K562 (cell line): ENCODE data around the gene LINC00632. TPM values are rescaled to one million over a fixed set of nuclear protein-coding genes. Genes with fewer than 3 reads are reported as not detected.
A peak's percentile ranks its signal among the peaks of the same experiment; 100 is the strongest.

Experiments used
- ATAC-seq: fragments of 200-7000 bp; cut with Tn5 transposase; 3 replicates; pipeline ENCODE4 v1.9.1; 2020; ENCODE audit warnings: moderate library complexity
- BruUV-seq: library from RNA; stranded (reverse); fragments of 400-500 nt; replicated peaks from 2 replicates; lab custom pipeline; 2021; lab: Mats Ljungman, UMichigan
- CTCF ChIA-PET: fragments of 300-600 bp; formaldehyde crosslinking; extraction: SDS; loops from one replicate; lab custom pipeline; 2021; ENCODE audit warnings: low intra/inter-chr PET ratio; lab: Yijun Ruan, JAX
- POLR2A ChIA-PET: fragments of 300-600, 350-650 bp; sonication (Branson Sonifier 250); formaldehyde crosslinking; extraction: SDS; loops from one replicate; lab custom pipeline; 2021; ENCODE audit warnings: antibody characterized with exemption, inconsistent platforms; lab: Yijun Ruan, JAX
- DNase-seq, 4 experiments: peaks; one replicate each; pipeline versions ENCODE4 v3.0.0 to v3.0.0-alpha.2; 2011 to 2018; ENCODE audit warnings: low spot score in 3 of 4, mixed read lengths in 3 of 4; ENCODE audit errors: extremely low read depth in 1 of 4
- FAIRE-seq: peaks from 2 replicates; lab custom pipeline; 2011; peaks lifted over from hg19 to GRCh38; lab: Jason Lieb, UNC
- H2AFZ ChIP-seq: 2 replicates; pipeline ENCODE4 v1.6.0; 2011; ENCODE audit warnings: low read depth, low read length, control low read depth, inconsistent platforms
- H3K27ac ChIP-seq: fragments of 200-600 bp; 3 replicates; pipeline ENCODE4 v1.8.0; 2011; ENCODE audit warnings: low read depth, mild to moderate bottlenecking, control low read depth, inconsistent platforms, low read length, moderate library complexity, mixed read lengths; ENCODE audit errors: extremely low read depth
- H3K27me3 ChIP-seq, 2 experiments: fragments of 300-600 bp in 1 of 2; 2 replicates in 1 of 2; 3 replicates in 1 of 2; pipeline versions ENCODE4 v1.6.0 to v1.8.0; 2011; ENCODE audit warnings: inconsistent platforms in 2 of 2, low read length in 2 of 2, mild to moderate bottlenecking in 1 of 2, mixed read lengths in 1 of 2, moderate library complexity in 1 of 2; ENCODE audit not compliant: control insufficient read depth in 2 of 2, insufficient read depth in 2 of 2
- H3K36me3 ChIP-seq: fragments of 300-600 bp; 3 replicates; pipeline ENCODE4 v1.8.0; 2011; ENCODE audit warnings: mild to moderate bottlenecking, low read length, inconsistent platforms; ENCODE audit not compliant: control insufficient read depth, insufficient read depth
- H3K4me1 ChIP-seq, 2 experiments: fragments of 200-600 bp in 1 of 2; replicated peaks in 1 of 2; 2 replicates in 1 of 2; 3 replicates in 1 of 2; pipeline versions ENCODE4 v1.5.1 to v1.8.0; 2011; ENCODE audit warnings: inconsistent platforms in 2 of 2, low read length in 2 of 2, mild to moderate bottlenecking in 1 of 2, mixed read lengths in 1 of 2, moderate library complexity in 1 of 2; ENCODE audit not compliant: control insufficient read depth in 2 of 2, insufficient read depth in 2 of 2
- H3K4me2 ChIP-seq: 2 replicates; pipeline ENCODE4 v1.6.1; 2011; ENCODE audit warnings: low read length, control low read depth, inconsistent platforms, mixed read lengths; ENCODE audit not compliant: insufficient read depth
- H3K4me3 ChIP-seq: fragments of 200-600 bp; sonication (generic), shearing (Covaris generic); 2 replicates; pipeline ENCODE4 v1.5.1; 2016; ENCODE audit warnings: control low read depth, inconsistent platforms
- H3K79me2 ChIP-seq: fragments of 200-600 bp; 3 replicates; pipeline ENCODE4 v1.8.0; 2011; ENCODE audit warnings: low read length, inconsistent platforms; ENCODE audit not compliant: control insufficient read depth, insufficient read depth
- H3K9ac ChIP-seq, 2 experiments: 2 replicates each; pipeline versions ENCODE4 v1.6.0 to v1.6.1; 2011; ENCODE audit warnings: low read depth in 2 of 2, low read length in 2 of 2, control low read depth in 1 of 2, inconsistent platforms in 1 of 2, mild to moderate bottlenecking in 1 of 2, mixed read lengths in 1 of 2; ENCODE audit not compliant: insufficient read depth in 1 of 2
- H3K9me1 ChIP-seq: one replicate; pipeline ENCODE4 v1.6.0; 2011; ENCODE audit warnings: inconsistent platforms, mild to moderate bottlenecking, low read length, moderate library complexity; ENCODE audit not compliant: control insufficient read depth, insufficient read depth
- H3K9me3 ChIP-seq: replicated peaks from 2 replicates; pipeline ENCODE4 v1.5.1; 2011; ENCODE audit warnings: low read depth, low read length, inconsistent platforms; ENCODE audit not compliant: control insufficient read depth, insufficient read depth
- H4K20me1 ChIP-seq: replicated peaks from 2 replicates; pipeline ENCODE4 v1.6.1; 2011; ENCODE audit warnings: low read length, inconsistent platforms, mixed read lengths; ENCODE audit not compliant: control insufficient read depth, insufficient read depth
- BCL6 ChIP-seq: fragments of 250-450 bp; sonication (Bioruptor Pico); IDR thresholded peaks from 2 replicates; pipeline ENCODE4 v1.4.0; 2020
- FOXA1 ChIP-seq: fragments of 450-650 bp; IDR thresholded peaks from 2 replicates; pipeline ENCODE4 v1.6.1; 2016; ENCODE audit warnings: mild to moderate bottlenecking, borderline replicate concordance
- JUND ChIP-seq, 2 experiments: IDR thresholded peaks; 2 replicates in 1 of 2; 3 replicates in 1 of 2; pipeline ENCODE4 v1.6.1; 2011; ENCODE audit warnings: borderline replicate concordance in 2 of 2, low read depth in 2 of 2, low read length in 2 of 2, improper control_type of control experiment in 1 of 2, missing biosample characterization in 1 of 2, missing genetic modification characterization in 1 of 2, missing genetic modification reagents in 1 of 2
- MYC ChIP-seq, 2 experiments: fragments of 250-450 bp in 1 of 2; sonication (Bioruptor Pico) in 1 of 2; IDR thresholded peaks; 2 replicates each; pipeline versions ENCODE4 v1.5.1 to v1.6.1; 2012 to 2021; ENCODE audit warnings: low read depth in 2 of 2, borderline replicate concordance in 1 of 2, improper control_type of control experiment in 1 of 2, low read length in 1 of 2, mild to moderate bottlenecking in 1 of 2, moderate library complexity in 1 of 2
- NFIC ChIP-seq: fragments of 450-650 bp; IDR thresholded peaks from 2 replicates; pipeline ENCODE4 v1.6.1; 2017; ENCODE audit warnings: mild to moderate bottlenecking, inconsistent platforms
- NRF1 ChIP-seq, 2 experiments: fragments of 450-650 bp; IDR thresholded peaks in 1 of 2; conservative IDR thresholded peaks in 1 of 2; 2 replicates each; pipeline ENCODE4 v1.6.1; 2014; ENCODE audit warnings: mild to moderate bottlenecking in 2 of 2
- SAP30 ChIP-seq: fragments of 200-600 bp; sonication (generic); IDR thresholded peaks from 2 replicates; pipeline ENCODE4 v1.6.1; 2012; ENCODE audit warnings: borderline replicate concordance, low read depth, mild to moderate bottlenecking, moderate library complexity, low read length, control low read depth, inconsistent platforms; ENCODE audit not compliant: insufficient read depth, poor library complexity, severe bottlenecking
- SNRNP70 ChIP-seq: fragments of 200-400 bp; formaldehyde crosslinking; optimal IDR thresholded peaks from 2 replicates; pipeline ENCODE3; 2017; ENCODE audit warnings: low read depth, low read length
- TAF9B ChIP-seq: fragments of 450-650 bp; IDR thresholded peaks from 2 replicates; pipeline ENCODE4 v1.6.1; 2018; ENCODE audit warnings: mild to moderate bottlenecking; ENCODE audit not compliant: partially characterized antibody
- ZNF384 ChIP-seq: IDR thresholded peaks from 2 replicates; pipeline ENCODE4 v1.6.1; 2012; ENCODE audit warnings: low read depth, low read length, improper control_type of control experiment
- WGBS: fragments of 100-300 bp; shearing (Covaris generic); methylation state at CpG from one replicate; pipeline ENCODE4 v1.1.6; 2016; ENCODE audit warnings: low coverage, mixed read lengths; ENCODE audit not compliant: insufficient coverage; ENCODE audit errors: missing lambda C conversion rate; 5-methylcytosine and 5-hydroxymethylcytosine counted together
- in situ Hi-C: fragments of 300-500 bp; cut with MboI; formaldehyde crosslinking; loops from 4 replicates; pipeline ENCODE4 v1.15.0; 2018; ENCODE audit warnings: inconsistent platforms, mixed read lengths
- intact Hi-C: fragments of 100-400 bp; cut with micrococcal nuclease; formaldehyde crosslinking; loops from 2 replicates; pipeline ENCODE4 v1.14.2; 2022
- polyA plus RNA-seq, 8 experiments: library from polyadenylated mRNA; depleted of rRNA in 4 of 8; stranded (reverse) in 5 of 8; unstranded in 3 of 8; fragments of >200 nt; fragmentation: Nextera tagmentation in 2 of 8; fragmentation: Illumina TruSeq in 1 of 8; extraction: Ambion mirVana in 2 of 8; extraction: Trizol in 1 of 8; gene quantifications; 2 replicates each; pipeline versions ENCODE4 v1.2.1 to v1.2.3, GENCODE V29; 2011 to 2014; ENCODE audit warnings: inconsistent platforms in 1 of 8, missing spikeins in 1 of 8
- total RNA-seq, 7 experiments: library from RNA; depleted of rRNA in 6 of 7; stranded (reverse); fragments of >200 nt in 6 of 7; fragmentation: Illumina TruSeq in 2 of 7; extraction: Trizol in 2 of 7; gene quantifications; 2 replicates each; pipeline versions ENCODE4 v1.2.1 to v1.2.3, GENCODE V29; 2011 to 2021; ENCODE audit warnings: low replicate concordance in 1 of 7
- TF ChIP-seq, protein P1 (sequence below), 3 experiments: fragments of 200-800 bp in 1 of 3; sonication (Bioruptor generic) in 1 of 3; sonication (generic) in 1 of 3; formaldehyde crosslinking in 1 of 3; IDR thresholded peaks; 2 replicates each; pipeline versions ENCODE4 v1.6.1 to v1.8.0; 2016 to 2022; ENCODE audit warnings: mild to moderate bottlenecking in 2 of 3, missing compliant biosample characterization in 2 of 3, missing genetic modification characterization in 2 of 3, missing genetic modification reagents in 1 of 3
- TF ChIP-seq, protein P2 (sequence below): sonication (generic); formaldehyde crosslinking; IDR thresholded peaks from 2 replicates; pipeline ENCODE4 v1.8.0; 2022; ENCODE audit warnings: missing genetic modification reagents, mild to moderate bottlenecking, borderline replicate concordance
- TF ChIP-seq, protein P3 (sequence below), 2 experiments: IDR thresholded peaks in 1 of 2; conservative IDR thresholded peaks in 1 of 2; 2 replicates each; pipeline ENCODE4 v1.6.1; 2016; ENCODE audit warnings: low read depth in 2 of 2, mild to moderate bottlenecking in 1 of 2, missing compliant biosample characterization in 1 of 2, missing genetic modification characterization in 1 of 2, moderate library complexity in 1 of 2

The LINC00632 gene
- total and polyA plus RNA-seq, 9 of the 15 experiments (the other 6 are each of a cell fraction or from before 2014, with no cell fraction given) = 0.06 to 0.20 TPM; not detected in 7

DNA sequence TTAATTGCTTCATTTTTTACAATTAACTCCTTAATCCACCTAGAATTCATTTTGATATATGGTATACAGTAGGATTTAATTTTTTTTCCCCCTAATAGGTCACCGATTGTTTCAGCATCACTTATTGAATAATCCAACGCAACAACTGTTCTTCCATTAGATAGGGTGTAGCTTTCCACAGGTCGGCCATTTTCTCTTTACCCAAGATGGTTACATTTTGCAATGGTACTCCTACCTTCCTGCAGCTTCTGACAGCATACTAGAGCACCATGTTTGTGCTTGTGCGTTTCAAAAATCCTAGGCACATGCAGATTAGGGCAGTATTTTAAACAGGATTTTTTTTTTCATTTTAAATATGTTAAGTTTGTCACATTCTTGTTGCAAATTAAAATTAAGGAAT lies 2.3 kb downstream of the LINC00632 start (continued):
- TF ChIP-seq, protein P1, sequence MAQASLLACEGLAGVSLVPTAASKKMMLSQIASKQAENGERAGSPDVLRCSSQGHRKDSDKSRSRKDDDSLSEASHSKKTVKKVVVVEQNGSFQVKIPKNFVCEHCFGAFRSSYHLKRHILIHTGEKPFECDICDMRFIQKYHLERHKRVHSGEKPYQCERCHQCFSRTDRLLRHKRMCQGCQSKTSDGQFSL (CRISPR knock-in tag; IDR thresholded peaks at IDR 0.05) = no peak
- TF ChIP-seq, protein P1 (tag; IDR thresholded peaks at IDR 0.05) = no peak
- TF ChIP-seq JUND (IDR thresholded peaks at IDR 0.05; ENCODE audit: borderline replicate concordance, low read depth, low read length) (no peak), JUND (tag; IDR thresholded peaks at IDR 0.05; ENCODE audit: borderline replicate concordance, low read depth, low read length) (no peak), SNRNP70 (no peak), NFIC (no peak), BCL6 (CRISPR knock-in tag) (no peak)

GRCh38 chrX:140712413-140713173 lies 3.0 kb downstream of the LINC00632 start:
- BruUV-seq = no TSS peak
- in situ Hi-C loops = no loop called here
- Histone ChIP-seq H3K79me2 (no peaks in the 10 kb centered on the region), H4K20me1 (no peaks in the 10 kb centered on the region), H3K27me3 (no peaks in the 10 kb centered on the region; a peak in 1 of 5 replicates), H3K36me3 (no peaks in the 10 kb centered on the region), H3K4me1 (no peaks in the 10 kb centered on the region), H3K27ac (no peak overlapping the region), H2AFZ (no peak overlapping the region), H3K9me3 (no peaks in the 10 kb centered on the region), H3K4me2 (no peak overlapping the region), H3K9ac (no peak overlapping the region), H3K4me3 (no peak overlapping the region), H3K9me1 (no peaks in the 10 kb centered on the region)
- 11% methylated on average over 6 of the region's 16 CpGs for WGBS
- ATAC-seq (no peak), FAIRE-seq (no peak), DNase-seq (no peak)
- ChIA-PET POLR2A (no interaction called here), CTCF (no interaction called here)
- intact Hi-C loops = no loop called here
- TF ChIP-seq, protein P2, sequence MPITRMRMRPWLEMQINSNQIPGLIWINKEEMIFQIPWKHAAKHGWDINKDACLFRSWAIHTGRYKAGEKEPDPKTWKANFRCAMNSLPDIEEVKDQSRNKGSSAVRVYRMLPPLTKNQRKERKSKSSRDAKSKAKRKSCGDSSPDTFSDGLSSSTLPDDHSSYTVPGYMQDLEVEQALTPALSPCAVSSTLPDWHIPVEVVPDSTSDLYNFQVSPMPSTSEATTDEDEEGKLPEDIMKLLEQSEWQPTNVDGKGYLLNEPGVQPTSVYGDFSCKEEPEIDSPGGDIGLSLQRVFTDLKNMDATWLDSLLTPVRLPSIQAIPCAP (CRISPR knock-in tag) = no peak
- TF ChIP-seq NRF1 (conservative IDR thresholded peaks at IDR 0.05 in 1 of 2, IDR thresholded peaks at IDR 0.05 in 1 of 2) (peak; percentile 54 to 61), MYC (IDR thresholded peaks at IDR 0.05; ENCODE audit: low read depth, low read length) (no peak), MYC (CRISPR knock-in tag; IDR thresholded peaks at IDR 0.05; ENCODE audit: borderline replicate concordance, low read depth) (no peak), FOXA1 (no peak), ZNF384 (no peak), TAF9B (no peak), SAP30 (no peak)
- TF ChIP-seq, protein P3, sequence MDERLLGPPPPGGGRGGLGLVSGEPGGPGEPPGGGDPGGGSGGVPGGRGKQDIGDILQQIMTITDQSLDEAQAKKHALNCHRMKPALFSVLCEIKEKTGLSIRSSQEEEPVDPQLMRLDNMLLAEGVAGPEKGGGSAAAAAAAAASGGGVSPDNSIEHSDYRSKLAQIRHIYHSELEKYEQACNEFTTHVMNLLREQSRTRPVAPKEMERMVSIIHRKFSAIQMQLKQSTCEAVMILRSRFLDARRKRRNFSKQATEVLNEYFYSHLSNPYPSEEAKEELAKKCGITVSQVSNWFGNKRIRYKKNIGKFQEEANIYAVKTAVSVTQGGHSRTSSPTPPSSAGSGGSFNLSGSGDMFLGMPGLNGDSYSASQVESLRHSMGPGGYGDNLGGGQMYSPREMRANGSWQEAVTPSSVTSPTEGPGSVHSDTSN (CRISPR knock-in tag; IDR thresholded peaks at IDR 0.05; ENCODE audit: low read depth) = no peak
- TF ChIP-seq, protein P3 (tag; conservative IDR thresholded peaks at IDR 0.05; ENCODE audit: low read depth) = no peak
